ENCODE measurements around the gene ZNF292. TPM values are rescaled to one million over a fixed set of nuclear protein-coding genes. Genes with fewer than 3 reads are reported as not detected.

The ZNF292 gene
- total and polyA plus RNA-seq, 2 donors (not counting 3 experiments of a cell fraction or from before 2014, with no cell fraction given), result 3.5 to 24.9 TPM

DNA sequence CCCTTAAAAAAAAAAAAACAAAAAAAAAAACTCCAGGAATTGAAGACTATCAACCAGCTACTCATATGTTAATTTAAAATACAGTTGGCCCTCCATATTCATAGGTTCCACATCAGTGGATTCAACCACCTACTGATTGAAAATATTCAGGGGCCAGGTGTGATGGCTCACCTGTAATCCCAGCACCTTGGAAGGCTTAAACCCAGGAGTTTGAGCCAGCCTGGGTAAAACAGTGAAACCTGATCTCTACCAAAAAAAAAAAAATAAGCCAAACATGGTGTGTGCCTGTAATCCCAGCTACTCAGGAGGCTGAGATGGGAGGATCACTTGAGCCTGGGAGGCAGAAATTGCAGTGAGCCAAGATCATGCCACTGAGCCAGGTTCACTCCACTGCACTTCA, 94.7 kb downstream of the ZNF292 start:
- no TSS peak for BruUV-seq (replicated peaks)
- Histone ChIP-seq H3K9me1 (replicated peaks; ENCODE audit: control insufficient read depth, extremely low read depth, insufficient read depth, low read length) (no peaks in the 10 kb centered on the region), H3K4me3 (replicated peaks in 1 of 3; ENCODE audit: insufficient read depth in 1 of 3, low read depth in 1 of 3, low read length in 3 of 3) (no peak overlapping the region), H2AFZ (ENCODE audit: low read depth, low read length) (no peak overlapping the region), H4K20me1 (replicated peaks; ENCODE audit: control insufficient read depth, extremely low read depth, insufficient read depth, low read length) (peaks cover 2% of the 10 kb centered on the region), H3K4me2 (ENCODE audit: insufficient read depth, low read length) (no peak overlapping the region), H3K4me1 (ENCODE audit: control insufficient read depth, extremely low read depth, insufficient read depth, low read length) (no peaks in the 10 kb centered on the region), H3K36me3 (ENCODE audit: control insufficient read depth in 2 of 2, extremely low read depth in 1 of 2, insufficient read depth in 2 of 2, low read length in 2 of 2) (peaks cover 0 to 9% of the 10 kb centered on the region in 2 experiments), H3K9me3 (replicated peaks; ENCODE audit: control insufficient read depth, insufficient read depth, low read length) (no peaks in the 10 kb centered on the region), H3K27me3 (ENCODE audit: control insufficient read depth in 2 of 2, insufficient read depth in 2 of 2, low read length in 2 of 2) (no peaks in the 10 kb centered on the region), H3K79me2 (ENCODE audit: control insufficient read depth, insufficient read depth, low read length) (no peaks in the 10 kb centered on the region), H3K9ac (replicated peaks; ENCODE audit: extremely low read depth, insufficient read depth, low read length) (no peak overlapping the region), H3K27ac (ENCODE audit: insufficient read depth, low read depth, low read length) (no peak overlapping the region)
- TF ChIP-seq MYC (IDR thresholded peaks at IDR 0.05; ENCODE audit: low read depth, low read length) (no peak), JUN (IDR thresholded peaks at IDR 0.05; ENCODE audit: borderline replicate concordance, insufficient read depth, insufficient read length, low read depth) (no peak), GATA2 (IDR thresholded peaks at IDR 0.05; ENCODE audit: insufficient read depth, insufficient read length, low read depth, low read length) (no peak), EZH2 (IDR thresholded peaks at IDR 0.05; ENCODE audit: borderline replicate concordance, low read depth, low read length, severe bottlenecking) (no peak), POLR2A (IDR thresholded peaks at IDR 0.05; ENCODE audit: low read depth, low read length) (no peak), POLR2AphosphoS5 (IDR thresholded peaks at IDR 0.05; ENCODE audit: insufficient read depth, low read depth, low read length) (no peak), FOS (IDR thresholded peaks at IDR 0.05; ENCODE audit: borderline replicate concordance, insufficient read depth, low read length) (no peak)
- TF ChIP-seq, protein P1, sequence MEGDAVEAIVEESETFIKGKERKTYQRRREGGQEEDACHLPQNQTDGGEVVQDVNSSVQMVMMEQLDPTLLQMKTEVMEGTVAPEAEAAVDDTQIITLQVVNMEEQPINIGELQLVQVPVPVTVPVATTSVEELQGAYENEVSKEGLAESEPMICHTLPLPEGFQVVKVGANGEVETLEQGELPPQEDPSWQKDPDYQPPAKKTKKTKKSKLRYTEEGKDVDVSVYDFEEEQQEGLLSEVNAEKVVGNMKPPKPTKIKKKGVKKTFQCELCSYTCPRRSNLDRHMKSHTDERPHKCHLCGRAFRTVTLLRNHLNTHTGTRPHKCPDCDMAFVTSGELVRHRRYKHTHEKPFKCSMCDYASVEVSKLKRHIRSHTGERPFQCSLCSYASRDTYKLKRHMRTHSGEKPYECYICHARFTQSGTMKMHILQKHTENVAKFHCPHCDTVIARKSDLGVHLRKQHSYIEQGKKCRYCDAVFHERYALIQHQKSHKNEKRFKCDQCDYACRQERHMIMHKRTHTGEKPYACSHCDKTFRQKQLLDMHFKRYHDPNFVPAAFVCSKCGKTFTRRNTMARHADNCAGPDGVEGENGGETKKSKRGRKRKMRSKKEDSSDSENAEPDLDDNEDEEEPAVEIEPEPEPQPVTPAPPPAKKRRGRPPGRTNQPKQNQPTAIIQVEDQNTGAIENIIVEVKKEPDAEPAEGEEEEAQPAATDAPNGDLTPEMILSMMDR (IDR thresholded peaks at IDR 0.05; ENCODE audit: extremely low read depth in 1 of 2, insufficient read depth in 1 of 2, low read depth in 1 of 2, low read length in 2 of 2), result no peak
- TF ChIP-seq, protein P2, sequence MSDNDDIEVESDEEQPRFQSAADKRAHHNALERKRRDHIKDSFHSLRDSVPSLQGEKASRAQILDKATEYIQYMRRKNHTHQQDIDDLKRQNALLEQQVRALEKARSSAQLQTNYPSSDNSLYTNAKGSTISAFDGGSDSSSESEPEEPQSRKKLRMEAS (IDR thresholded peaks at IDR 0.05; ENCODE audit: insufficient read depth, insufficient read length), result no peak
- DNase-seq (ENCODE audit: low read depth, low spot score), result no peak
- POLR2A ChIA-PET, result no interaction called here
- intact Hi-C loops (cut with micrococcal nuclease), result no loop called here
- CTCF ChIA-PET, result interaction anchor here (1.1 kb wide), 1 partner anchor 12 kb away, joined by 3 read pairs; no protein-coding TSS in a partner anchor
- dilution Hi-C loops (cut with MboI; ENCODE audit: extremely low pct_ligation_motif_present, low sequenced_read_pairs), result no loop called here
- no peak for FAIRE-seq
